GM18861 (cell line): ENCODE data around the gene ZFYVE9.
"Not testable (repeated sequence)": the region's sequence is repeated elsewhere in the genome, so short reads cannot be mapped to it uniquely, and the experiment has no call there.

Experiments
- ATAC-seq: cut with Tn5 transposase; IDR thresholded peaks from one replicate; pipeline ENCODE4 v1.9.1; 2021; ENCODE audit not compliant: unreplicated experiment

ZFYVE9 gene, protein sequence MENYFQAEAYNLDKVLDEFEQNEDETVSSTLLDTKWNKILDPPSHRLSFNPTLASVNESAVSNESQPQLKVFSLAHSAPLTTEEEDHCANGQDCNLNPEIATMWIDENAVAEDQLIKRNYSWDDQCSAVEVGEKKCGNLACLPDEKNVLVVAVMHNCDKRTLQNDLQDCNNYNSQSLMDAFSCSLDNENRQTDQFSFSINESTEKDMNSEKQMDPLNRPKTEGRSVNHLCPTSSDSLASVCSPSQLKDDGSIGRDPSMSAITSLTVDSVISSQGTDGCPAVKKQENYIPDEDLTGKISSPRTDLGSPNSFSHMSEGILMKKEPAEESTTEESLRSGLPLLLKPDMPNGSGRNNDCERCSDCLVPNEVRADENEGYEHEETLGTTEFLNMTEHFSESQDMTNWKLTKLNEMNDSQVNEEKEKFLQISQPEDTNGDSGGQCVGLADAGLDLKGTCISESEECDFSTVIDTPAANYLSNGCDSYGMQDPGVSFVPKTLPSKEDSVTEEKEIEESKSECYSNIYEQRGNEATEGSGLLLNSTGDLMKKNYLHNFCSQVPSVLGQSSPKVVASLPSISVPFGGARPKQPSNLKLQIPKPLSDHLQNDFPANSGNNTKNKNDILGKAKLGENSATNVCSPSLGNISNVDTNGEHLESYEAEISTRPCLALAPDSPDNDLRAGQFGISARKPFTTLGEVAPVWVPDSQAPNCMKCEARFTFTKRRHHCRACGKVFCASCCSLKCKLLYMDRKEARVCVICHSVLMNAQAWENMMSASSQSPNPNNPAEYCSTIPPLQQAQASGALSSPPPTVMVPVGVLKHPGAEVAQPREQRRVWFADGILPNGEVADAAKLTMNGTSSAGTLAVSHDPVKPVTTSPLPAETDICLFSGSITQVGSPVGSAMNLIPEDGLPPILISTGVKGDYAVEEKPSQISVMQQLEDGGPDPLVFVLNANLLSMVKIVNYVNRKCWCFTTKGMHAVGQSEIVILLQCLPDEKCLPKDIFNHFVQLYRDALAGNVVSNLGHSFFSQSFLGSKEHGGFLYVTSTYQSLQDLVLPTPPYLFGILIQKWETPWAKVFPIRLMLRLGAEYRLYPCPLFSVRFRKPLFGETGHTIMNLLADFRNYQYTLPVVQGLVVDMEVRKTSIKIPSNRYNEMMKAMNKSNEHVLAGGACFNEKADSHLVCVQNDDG (N-terminal part only)

GRCh38 chr1:52141513-52142219 lies at the start of gene ZFYVE9:
ZFYVE9 (plus strand) TSS chr1:52142089; CDS start chr1:52233207, 91,118 bp downstream.
- ATAC-seq = peak; percentile 50

DNA sequence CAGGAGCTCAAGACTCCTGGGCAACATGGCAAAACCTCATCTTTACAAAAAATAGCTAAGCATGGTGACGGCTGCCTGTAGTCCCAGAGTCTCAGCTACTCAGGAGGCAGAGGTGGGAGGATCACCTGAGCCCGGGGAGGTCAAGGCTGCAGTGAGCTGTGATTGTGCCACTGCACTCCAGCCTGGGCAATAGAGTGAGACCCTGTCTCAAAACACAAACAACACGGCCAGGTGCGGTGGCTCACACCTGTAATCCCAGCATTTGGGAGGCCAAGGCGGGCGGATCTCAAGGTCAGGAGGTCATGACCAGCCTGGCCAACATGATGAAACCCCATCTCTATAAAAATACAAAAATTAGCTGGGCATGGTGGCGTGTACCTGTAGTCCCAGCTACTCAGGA lies 47.6 kb upstream of the ZFYVE9 start:
- not testable (repeated sequence) for ATAC-seq

DNA sequence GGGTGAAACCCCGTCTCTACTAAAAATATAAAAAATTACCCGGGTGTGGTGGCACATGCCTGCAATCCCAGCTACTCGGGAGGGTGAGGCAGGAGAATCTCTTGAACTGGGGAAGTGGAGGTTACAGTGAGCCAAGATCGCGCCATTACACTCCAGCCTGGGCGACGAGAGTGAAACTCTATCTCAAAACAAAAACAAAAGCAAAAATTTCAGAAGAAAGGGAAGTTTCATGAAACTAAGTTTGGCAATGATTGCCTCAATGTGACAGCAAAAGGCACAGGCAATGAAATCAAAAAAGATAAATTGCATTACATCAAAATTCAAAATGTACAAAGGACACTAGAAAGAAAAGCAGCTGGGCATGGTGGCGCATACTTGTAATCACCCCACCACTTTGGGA lies 45.7 kb upstream of the ZFYVE9 start:
- no peak for ATAC-seq

DNA sequence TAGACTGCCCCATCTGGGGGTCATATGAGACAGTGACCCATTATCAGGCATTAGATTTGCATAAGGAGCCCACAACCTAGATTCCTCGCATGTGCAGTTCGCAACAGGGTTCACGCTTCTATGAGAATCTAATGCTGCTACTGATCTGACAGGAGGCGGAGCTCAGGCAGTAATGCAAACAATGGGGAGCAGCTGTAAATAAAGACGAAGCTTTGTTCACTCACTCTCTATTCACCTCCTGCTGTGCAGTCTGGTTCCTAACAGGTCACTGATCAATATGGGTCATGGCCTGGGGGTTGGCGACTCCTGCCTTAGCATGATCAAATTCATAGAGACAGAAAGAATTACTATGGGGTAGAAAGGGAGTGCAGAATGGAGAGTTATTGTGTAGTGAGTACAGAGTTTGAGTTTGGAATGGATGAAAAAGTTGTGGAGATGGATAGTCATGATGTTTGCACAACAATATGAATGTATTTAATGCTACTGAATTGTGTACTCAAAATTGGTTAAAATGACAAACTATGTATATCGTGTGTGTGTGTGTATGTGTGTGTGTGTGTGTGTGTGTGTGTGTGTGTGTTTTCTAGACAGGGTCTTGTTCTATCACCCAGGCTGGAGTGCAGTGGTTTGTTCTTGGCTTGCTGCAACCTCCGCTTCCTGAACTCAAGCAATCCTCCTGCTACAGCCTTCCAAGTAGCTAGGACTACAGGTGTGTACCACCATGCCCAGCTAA lies 43.6 kb upstream of the ZFYVE9 start:
- no peak for ATAC-seq

- ATAC-seq = no peak
These were observed 39.4 kb upstream of the ZFYVE9 start for GRCh38 chr1:52102336-52103013.

DNA sequence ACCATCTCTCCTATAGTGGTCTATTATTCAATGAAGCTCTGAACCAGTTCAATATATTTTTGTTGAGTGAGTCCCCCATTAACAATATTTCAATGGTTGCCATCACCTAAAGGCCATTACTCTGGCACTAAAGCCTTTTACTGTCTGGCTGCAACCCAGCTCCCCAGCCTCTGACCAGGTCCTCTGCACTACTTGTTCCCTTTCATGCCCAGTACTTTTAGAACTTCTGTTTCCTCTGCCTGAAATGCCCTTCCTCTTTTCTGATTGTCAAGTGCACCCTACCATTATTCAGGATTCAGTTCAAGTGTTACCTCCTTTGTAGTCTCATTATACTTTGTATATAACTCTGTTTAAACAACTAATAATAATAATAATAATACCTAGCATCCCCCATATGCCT lies 30.4 kb upstream of the ZFYVE9 start:
- no peak for ATAC-seq

DNA sequence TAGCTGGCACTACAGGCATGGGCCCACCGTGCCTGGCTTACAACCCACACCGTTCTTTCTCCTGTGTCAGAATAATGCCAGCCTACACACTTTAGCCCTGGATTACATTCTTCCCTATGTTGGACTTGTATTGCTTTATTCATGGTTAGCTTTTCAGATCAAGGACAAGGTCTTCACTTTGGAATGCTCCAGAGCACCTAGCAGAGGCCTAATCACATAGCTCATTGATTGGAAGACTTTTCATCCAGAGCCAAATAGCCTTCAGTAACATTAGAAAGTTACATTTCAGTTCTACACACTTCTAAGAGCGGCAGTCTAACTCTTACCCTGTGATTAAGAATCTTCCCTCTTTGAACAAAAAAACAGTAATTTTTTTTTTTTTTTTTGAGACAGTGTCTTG lies 29.4 kb upstream of the ZFYVE9 start:
- ATAC-seq = no peak

DNA sequence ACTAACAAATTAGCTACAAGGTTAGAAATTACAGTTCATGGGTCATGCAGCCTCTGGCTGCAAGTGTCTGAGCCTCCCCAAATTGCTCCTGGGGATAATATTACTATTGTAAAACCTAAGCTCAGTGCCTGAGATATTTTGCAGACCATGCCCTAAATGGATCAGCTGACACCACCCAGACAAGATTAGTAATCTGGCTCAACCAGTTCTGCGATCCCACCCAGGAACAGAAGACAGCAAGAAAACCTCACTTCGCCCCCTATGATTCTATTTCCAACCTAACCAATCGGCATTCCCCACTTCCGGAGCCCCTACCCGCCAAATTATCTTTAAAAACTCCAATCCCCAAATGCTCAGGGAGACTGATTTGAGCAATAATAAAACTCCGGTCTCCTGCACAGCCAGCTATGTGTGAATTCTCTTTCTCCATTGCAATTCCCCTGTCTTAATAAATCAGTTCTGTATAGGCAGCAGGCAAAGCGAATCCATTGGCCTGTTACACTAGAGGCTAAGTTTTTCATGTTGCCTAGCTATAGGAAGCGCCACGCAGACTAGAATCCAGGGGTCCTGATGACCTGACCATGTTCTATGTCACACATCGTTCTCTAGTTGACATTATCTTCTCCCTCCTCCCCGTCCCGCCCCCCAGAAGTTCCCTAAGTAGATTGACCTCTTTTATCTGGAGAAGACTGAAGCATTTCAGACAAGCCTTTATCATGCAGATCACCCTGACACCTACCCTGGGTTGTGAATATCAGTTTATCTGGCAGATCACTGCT lies 22.4 kb upstream of the ZFYVE9 start:
- no peak for ATAC-seq

- no peak for ATAC-seq
These were observed 19.5 kb upstream of the ZFYVE9 start for GRCh38 chr1:52122384-52122783.

DNA sequence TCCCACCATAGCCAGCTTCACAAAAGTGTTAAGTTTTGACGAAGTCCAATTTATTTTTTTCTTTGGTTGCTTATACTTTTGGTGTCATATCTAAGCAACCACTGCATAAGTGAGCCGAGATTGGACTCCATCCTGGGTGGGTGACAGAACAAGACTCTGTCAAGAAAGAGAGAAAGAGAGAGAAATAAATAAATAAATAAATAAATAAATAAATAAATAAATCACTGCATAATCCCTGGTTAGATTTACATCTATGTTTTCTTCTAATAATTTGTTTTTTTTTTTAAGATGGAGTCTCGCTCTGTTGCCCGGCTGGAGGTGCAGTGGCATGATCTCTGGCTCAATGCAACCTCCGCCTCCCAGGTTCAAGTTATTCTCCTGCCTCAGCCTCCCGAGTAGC lies 18.3 kb upstream of the ZFYVE9 start:
- no peak for ATAC-seq

- no peak for ATAC-seq
These were observed 16.0 kb upstream of the ZFYVE9 start for GRCh38 chr1:52125736-52126359.

DNA sequence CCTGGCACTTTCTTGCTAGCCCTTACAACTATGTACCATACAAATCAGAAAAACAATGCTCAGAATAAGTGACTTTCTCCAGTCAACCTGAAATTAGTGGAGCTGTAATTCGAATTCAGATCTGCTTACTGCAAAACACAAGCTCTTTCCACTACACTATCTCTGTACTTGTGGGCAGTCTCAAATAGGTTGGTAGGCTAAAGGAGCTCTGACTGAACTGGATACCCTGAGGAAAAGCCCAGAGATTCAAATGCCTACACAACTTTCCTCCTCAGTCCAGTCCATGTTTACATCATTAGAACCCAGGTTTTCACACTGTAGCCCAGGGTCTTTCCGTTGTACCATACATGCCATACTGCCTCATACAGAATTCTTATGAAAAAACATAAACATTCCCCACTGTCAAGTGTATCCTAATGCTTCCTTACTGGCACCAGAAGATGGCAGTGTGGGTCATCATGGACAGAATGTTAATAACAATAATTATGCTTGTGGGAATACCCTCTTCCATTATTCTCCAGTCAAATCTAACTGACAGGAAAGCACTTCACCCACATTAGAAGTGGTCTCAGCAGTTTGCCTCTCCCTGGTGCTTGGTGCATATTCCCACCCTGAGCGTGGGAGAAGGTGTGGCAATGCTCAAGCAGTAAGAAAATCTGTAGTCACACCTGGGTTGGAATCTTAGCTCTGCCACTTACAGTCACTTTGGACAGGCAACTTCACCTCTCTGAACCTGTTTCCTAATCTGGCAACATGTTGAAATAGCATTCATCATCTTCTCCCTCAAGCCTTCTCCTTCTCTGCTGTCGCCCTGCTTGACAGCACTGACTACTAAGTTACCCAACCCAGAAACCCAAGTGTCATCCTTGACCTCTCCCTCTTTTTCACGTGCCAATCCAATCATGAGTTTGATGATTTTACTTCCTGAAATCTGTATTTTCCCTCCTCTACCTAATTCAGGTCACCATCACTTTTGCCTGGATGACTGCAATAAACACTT lies 14.4 kb upstream of the ZFYVE9 start:
- ATAC-seq = no peak

- ATAC-seq = peak; percentile 63
These were observed 1.9 kb upstream of the ZFYVE9 start for GRCh38 chr1:52139817-52140540.

DNA sequence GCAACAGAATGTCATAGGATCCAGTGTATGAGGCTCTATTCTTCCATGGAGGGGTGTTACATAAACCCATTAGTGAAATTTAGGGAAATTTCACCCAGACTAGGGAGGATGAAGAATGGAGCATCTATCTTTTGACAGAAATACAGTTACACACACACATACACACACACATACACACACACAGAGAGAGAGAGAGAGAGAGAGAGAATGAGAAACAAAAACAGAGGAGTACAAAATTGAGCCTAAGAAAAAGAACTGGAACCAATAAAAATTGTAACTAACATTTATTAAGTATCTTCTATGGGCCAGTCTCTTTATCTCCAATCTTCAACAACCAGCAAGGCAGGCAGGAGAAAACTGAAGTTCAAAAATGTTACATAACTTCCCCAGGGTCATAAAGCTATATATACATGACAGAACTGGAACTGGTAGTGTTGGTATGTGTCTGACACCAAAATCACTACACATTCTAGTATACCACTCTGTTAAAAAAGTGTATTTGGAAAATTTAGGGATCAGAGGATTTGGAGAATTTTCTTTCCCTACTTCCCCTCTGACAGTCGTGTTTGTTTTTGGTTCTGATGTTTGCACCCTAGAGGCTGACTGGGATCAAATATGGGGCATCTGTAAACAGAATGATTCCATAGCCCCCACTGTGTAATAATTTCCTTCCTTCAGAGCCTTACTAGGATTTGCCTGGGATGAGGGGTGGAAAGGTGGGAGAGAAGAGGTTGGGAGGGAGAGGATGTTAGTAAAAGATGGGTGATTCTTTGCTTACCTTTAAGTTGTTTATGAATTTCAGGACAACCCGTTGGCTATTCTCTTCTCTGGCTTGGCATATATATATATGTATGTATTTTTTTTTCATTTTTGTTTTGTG lies 1.0 kb upstream of the ZFYVE9 start:
- no peak for ATAC-seq
